HK-2 (cell line): Measurements from ENCODE around the gene AHRR.

ENCODE experiments used
- DNase-seq: peaks from one replicate; pipeline ENCODE4 v3.0.0-alpha.2; 2018; ENCODE audit not compliant: unreplicated experiment

AHRR gene

DNA sequence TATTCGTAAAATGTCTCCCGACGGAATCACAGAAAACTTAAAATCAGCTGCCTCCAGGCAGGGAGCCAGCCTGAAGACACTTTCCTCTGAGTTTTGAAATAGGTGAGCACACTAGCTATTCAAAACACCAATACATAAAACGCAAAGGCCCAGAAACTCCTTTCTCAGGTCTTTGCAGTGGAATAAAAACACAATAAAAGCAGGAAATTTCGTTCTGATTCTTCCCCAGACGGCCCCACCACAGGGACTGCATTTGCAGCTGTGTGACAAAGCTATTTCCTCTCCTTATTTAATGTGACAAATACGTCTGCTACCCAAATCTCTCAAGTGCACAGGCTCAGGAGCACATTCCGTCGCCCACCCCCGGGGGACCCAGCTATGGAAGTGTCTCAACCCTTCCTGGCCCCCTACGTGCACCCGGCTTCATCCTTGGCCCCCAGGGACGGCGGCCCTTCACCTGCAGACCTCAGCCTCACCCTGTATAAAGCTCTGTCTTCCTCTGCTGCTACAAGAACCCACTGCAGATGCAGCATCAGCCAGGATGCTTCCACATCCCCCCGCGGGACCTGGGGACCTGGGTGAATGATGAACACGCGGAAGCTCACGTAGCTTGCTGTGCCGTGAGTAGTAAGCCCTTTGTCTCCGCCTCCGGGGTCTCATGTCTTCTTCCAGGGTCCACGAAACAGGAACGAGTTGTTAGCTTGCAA, 24.9 kb downstream of the AHRR start:
- DNase-seq, result no peak

DNA sequence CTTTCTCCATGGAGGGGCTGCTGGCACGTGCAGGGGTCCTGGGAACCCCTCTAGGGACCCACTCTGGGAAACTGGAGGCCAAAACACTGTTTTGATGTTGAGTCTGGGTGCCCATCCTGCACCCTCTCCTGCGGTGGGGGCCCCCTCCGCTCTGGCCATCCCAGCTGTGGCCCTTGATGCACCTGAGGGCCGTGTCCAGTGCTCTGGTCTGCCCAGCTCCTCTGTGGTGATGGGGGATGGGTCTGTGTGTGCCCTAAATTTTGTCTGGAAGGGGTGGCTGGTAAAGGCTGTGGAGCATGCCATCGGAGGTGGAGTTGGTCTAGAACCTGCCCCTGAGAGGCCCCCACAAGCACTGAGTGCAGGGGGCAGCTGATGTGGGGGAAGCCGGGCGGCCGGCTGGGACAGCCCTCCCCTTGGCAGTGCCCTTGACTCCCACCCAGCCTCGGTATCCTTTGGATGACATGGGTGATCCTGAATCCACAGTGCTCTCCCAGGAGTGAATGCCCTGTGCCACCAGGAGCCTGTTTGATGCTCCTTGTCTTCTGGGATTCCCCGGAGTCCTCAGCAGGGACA, 26.3 kb downstream of the AHRR start:
- DNase-seq, result no peak

DNA sequence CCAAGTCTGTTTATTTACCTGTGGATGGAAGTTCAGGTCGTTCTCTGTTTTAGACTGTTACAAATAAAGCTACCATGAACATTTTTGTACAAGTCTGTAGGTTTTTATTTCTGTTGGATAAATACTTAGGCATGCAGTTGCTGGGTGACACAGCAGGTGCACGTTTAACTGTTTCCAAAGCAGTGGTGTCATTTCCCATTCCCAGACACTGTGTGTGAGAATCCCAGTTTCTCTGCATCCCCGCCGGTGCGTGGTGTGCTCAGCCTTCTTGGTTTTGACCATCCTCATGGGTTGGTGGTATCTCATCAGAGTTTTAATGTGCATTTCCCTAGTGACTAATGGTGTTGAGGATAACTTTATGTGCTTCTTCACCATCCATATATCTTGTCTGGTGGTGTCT, 27.2 kb downstream of the AHRR start:
- DNase-seq, result no peak

DNA sequence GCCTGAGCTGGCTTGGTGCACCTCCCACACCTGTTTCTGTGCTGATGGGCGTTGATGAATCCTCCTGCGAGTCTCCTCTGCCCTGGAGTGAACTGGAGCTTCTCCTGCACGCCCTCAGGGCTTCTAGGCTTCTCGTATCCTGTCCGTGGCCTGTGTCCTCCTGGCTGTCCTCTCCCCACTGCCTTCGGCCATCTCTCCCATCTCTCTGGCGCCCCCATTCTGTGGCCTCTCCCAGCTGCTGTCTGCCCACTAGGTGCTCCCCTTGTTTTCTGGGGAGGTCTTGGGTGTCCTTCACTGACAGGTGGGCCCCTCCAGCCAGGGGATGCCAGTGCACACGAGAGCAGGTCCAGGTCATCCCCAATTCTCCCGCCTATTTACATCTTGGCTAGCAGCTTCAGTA, 28.8 kb downstream of the AHRR start:
- no peak for DNase-seq

DNA sequence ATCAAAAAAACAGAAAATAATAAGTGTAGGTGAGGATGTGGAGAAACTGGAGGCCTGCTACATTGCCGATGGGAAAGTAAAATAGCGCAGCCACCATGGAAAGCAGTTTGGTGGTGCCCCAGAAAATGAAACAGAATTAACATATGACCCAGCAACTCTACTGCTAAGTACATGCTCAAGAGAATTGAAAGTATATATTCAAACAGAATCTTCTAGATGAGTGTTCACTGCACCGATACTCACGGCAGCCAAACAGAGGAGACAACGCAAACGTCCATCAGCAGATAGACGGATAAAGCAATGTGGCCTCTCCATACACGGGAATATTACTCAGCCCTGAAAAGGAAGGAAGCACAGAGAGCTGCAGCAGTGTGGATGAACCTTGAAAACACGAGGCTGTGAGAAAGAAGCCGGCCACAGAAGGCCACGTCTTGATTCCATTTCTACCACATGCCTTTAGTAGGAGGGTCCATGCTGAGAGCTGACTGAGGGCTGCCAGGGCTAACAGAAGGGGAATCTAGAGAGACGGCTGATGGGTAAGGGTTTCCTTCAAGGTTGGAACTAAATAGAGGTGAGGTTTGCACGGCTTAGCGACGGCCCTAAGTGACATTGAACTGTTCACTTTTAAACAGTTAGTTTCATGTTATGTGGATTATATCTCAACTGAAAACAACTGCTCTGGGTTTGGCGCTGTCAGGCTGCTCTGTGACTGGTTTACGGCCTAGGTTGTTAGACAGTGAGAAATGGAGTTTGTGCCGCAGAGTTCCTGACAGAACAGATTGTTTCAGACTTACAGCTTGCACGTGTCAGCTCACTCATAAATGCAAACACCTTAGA, 29.8 kb downstream of the AHRR start:
- DNase-seq, result no peak

DNA sequence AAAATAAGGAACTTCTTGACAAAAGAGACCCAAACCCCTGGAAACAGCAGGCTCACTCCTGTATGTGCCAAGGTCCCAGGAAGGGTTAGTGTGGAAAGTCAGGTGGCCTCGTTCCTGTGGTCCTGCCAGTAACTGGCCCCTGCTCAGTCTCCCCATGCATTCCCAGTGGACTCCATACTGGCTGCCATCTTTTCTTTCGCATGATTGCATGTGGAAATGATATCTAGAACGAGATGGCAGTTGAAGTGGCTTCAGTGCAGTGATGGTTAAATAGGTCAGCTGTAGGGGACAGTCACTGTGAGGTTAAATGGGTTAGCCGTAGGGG, 30.4 kb downstream of the AHRR start:
- DNase-seq, result no peak

DNA sequence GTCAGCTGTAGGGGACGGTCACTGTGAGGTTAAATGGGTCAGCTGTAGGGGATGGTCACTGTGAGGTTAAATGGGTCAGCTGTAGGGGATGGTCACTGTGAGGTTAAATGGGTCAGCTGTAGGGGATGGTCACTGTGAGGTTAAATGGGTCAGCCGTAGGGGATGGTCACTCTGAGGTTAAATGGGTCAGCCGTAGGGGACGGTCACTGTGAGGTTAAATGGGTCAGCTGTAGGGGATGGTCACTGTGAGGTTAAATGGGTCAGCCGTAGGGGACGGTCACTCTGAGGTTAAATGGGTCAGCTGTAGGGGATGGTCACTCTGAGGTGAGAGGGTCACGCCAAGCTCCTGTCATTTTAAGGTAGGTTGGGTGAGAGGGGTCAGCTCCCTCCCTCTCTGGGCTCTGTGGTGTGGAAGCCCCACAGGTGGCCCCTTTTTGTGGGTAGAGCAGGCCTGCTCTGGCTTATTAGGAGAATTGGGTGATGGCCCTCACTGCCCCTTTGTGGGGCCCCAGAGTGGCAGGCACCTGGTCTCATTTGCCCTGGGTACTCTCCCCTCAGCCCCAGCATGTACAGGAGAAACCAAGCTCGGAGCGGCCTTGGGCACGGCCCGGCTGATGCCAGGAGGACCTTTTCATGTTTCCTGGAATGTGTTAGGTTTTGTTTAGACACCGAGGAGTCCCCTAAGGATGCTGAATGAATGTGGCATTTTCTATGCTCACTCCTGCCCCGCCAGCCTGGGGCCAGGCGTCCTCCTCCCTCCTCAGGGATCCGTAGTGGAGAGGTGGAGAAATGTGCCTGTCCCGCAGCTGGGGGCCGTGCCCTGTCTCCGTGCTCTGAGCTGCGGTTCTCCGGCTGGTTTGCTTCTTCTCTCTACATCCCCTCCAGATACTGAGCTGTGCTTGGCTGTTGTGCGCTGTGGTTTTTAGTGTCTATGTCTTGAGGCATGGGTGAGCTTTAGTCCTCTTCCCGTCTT, 31.4 kb downstream of the AHRR start:
- no peak for DNase-seq

DNA sequence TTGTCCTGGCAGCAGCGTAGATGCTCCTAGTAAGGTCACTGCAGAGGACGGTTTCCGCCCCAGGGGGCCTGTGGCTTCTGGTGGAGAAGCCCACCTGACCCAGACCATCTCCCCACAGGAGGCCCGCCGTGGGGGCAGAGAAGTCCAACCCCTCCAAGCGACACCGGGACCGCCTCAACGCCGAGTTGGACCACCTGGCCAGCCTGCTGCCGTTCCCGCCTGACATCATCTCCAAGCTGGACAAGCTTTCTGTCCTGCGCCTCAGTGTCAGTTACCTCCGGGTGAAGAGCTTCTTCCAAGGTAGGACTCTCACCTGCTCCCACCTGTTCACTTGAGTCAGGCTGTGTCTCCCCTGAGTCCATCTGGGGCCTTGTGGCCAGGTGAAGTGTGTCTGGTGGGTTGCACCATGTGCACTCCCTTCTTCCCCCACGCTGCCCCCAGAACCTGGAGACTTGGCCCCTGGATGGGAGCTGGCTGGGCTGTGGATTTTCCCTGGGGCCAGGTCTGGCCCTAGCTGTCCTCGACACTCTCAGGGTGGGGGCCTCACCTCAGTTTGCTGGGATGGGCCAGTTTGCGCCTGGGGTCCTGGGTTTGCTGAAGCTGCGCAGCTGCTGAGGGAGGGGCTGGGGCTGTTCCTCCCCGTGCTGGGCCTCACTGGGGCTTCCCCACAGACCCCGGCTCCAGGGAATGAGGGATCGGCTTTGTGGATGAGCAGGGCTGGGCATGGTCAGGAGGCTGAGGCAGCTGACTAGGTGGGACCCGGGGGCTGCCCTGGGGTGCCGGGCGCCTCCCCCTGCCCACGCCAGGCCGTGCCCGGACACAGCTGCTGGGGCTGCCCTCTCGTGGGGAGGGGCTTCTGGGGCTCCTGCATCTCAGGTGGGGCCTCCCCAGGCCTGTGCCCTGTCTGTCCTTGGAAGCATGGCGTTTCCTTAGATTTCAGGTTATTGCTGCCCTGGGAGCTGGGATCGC, 32.4 kb downstream of the AHRR start:
- no peak for DNase-seq

DNA sequence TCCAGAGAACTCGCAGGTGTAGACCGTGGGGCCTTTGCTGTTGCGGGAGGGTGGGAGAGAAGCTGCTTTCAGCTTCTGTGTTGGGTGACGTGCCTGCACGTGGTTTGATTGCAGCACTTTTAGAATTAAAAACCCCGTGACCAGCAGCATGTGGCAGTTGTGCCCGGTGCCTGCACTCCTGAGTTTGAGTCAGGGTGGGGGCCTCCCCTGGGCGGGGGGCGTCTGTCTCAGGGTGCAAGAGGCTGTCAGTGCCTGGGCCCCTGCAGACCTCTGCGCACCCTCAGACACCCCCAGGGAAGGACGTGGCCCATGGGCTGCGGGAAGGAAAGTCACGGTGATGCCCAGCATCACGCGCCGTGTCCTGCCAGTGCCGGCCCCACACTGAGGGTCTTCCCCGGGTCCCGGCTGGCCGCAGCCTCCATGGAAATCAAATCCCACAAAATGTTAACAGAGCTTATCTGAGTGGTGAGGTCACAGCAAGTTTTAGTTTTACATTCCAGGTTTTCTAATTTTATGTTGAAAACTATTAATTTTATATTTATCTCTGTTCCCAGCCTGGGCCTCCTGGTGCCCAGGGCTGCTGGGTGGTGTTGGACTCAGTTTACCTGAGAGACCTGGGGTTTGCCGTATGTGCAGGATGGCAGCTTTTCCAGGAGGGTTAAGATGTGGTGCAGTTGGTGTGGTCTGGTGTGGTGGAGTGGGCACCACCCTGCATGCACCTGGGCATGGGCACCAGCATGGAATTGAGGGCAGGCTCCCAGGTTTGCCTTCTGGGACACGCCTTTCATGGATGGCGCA, 33.3 kb downstream of the AHRR start:
- no peak for DNase-seq

DNA sequence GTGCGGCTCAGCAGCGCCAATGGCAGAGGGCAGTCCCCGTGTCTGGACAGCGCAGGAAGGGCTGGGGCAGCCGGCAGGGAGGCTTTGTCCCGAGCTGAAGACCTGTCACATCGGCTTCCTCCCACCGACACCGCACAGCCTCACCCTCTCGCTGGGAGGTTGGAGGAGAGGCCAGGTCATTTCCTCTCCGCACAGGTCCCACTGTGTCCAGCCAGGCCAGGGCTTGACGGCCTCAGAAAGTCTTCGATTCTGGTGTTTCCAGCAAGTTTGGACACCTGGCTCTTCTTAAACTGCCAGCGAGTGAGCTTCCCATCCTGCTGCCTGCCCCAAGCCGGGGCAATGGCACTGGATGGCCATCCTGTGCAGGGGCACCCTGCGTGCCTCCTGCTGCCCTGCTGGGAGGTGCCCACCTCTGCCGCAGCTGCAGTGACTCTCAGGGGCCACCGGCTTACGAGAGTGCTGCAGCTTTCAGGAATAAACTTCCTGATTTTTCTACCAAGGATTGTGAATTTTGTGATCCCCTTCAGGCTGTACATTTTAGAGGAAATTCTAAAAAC, 33.9 kb downstream of the AHRR start:
- DNase-seq, result no peak

DNA sequence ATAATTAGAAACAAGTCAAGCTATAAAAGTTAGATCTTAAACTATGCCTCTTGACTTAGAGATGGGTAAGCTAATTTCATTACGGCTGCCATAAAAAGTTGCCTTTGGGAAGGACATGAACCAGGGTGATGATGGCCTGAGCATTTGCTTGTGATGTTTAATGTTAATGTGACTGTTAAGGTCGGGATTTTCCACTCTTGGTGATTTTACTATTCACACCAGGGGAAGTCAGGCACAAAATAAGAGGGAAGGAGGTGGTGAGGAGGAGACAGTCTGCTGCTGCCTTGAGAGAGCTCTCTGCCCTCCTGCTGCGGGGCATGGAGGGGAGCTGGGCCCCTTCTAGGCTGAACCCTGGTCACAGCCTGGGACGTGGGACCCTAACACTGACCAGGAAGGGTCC, 34.4 kb downstream of the AHRR start:
- no peak for DNase-seq

DNA sequence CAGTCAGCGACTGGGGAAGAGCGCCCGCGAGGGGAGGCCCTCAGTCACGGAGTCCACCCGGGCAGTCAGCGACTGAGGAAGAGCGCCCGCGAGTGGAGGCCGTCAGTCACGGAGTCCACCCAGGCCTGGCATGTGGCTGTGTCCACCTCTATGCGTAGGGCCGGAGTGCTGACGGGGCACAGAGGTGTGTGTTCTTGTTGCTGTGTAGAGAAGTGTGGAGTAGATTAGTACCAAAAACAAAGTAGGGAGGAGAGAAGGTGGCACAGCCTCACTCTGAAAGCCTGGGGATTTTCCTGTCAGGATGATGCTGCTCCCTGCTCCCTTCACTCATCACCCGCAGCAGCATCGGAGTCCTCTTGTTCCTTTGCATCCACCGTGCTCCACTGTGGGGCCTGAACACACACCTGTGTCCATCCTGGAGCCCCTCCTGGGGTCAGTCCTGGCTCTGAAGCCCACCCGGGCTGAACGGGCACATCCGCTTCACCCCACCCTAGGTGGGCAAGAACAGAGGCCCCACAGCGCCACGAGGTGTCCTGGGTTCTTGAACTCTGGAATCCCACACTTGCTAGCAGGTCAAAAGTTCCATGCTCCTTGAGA, 37.9 kb downstream of the AHRR start:
- DNase-seq, result no peak

DNA sequence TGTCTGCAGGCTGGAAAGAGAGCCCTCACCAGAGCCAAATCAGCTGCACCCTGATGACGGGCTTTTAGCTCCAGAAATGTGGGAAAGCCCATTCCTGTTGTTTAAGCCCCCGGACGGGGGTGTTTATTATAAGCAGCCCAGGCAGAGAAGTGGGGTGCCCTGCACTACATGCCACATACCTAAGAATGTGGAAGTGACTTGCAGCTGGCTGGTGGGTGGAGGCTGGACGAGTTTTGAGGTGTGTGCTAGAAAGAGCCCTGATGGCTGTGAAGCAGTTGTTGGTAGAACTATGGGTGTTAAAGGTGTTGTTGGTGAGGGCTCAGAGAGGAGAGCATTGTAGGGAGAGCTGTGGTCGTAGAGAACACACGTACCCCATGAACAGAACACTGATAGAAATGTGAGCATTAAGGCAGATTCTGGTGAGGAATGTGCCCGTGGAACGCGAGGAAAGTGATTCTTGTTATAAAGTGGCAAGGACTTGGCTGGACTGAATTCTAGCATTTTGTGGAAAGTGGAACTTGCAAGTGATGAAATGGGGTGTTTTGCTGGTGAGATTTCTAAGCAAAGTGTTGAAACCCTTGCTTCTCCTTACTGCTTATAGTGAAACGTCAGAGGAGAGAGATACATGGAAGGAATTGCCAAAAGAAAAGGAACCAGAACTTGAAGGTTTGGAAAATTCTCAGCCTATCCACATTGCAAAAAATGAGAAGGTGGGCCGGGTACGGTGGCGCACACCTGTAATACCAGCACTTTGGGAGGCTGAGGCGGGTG, 38.9 kb downstream of the AHRR start:
- DNase-seq, result no peak

DNA sequence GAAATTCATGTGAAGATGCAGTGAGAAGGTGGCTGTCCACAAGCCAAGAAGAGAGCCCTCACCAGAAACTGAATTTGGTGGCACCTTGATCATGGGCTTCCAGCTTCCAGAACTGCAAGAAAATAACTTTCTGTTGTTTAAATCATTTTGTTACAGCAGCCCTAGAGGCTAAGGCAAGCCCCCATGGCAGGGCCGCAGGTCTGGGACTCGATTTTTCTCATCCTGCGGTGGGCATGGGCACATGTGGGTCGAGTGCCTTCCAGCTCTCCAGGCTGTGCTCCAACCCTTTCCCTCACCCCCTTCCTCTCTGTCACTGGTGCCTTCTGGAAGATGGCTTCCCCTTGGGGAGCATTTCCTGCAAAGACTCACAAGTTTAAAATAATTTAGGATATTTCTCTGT, 40.7 kb downstream of the AHRR start:
- DNase-seq, result no peak

DNA sequence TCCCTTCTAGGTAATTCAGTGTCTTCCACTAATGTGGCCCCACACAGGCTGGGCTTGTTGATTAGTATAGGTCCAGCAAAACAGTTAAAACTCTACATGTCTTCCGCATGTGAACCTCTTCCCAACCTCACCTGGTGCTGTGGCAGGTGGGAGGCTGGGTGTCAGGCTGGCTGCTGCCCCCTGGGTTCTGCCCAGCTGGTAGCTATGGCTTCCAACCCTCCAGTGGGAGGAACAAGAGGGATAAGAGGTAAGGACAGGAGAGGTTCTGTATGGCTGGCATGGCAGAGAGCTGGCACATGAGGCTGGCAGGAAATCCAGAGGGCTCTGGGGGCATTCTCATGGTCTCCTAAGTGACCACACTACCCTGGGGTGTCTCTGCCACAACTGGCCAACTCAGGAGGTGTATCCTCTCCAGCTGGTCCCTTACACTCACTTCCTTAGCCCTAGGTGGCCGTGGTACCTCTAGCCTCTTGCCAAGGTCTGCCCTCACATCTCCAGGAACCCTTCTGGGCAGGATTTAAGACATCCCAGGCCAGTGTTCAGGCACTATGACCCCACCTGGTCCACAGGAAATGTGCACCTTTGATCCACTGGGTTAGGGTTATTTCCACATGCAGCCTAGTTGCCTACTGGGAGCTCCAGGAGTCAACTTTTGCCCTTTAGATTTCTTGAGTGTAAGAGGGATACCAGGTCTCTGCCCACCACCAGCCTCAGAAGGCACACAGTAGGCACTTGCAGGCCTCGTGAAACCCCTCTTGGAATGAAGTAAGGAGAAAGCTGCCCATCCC, 41.7 kb downstream of the AHRR start:
- DNase-seq, result no peak

DNA sequence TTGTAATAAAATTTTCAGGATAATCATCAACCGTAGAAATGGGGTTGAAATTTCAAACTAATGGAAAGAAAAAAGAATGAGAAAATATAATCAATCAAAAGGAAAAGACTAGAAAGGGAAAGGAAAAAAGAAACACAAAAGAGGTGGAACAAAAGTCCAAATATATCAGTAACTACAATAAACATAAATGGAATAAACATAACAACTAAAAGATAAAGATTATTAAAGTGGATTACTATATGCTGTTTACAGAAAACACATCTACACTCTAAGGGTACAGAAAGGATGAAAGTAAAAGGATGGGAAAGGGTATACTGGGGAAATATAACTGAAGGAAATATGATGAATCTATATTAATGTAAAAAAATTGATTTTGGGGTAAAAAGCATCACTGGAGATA, 43.0 kb downstream of the AHRR start:
- DNase-seq, result no peak

DNA sequence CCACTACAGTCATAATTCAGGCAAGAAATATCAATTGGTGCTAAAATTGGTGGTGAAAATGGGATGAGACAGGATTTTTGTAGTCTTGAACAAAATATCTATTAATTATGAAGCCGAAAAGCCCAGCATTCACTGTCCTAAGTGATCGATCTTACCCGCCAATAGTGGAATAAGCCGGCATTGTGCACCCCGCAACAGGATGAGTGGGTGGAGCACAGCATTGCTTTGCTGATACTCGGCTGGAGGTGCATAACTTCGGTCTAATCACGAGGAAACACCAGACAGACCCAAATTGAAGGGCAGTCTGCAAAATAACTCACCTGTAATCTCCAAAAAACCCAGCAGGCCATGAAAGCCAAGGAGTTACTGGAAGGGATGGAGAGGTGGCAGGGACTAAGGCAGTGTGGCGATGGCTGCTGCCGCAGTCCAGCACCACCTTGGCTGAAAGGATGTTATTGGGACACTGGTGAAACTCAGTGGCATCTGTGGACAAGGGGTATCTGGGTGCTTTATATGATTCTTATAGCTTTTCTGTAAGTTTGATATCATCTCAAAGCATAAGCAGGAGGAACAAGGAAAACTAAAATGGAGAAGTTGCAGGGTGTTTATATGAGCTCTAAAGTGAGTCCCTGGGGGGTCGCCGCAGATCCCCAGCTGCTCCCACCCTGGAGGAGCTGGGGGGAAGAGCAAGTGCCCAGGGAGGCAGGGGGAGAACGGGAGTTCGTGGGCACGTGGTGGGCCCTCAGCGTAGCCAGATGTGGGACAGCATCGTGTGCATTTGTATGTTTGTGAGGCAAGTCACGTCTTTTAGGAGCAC, 45.2 kb downstream of the AHRR start:
- DNase-seq, result no peak
